BLaER1 treated with 17β-estradiol and CSF1 and Interleukin-3, amounts not matched to agents 10 nM and 100 nM (cell line): ENCODE measurements around the gene PLEKHA4.
A peak's percentile ranks its signal among the peaks of the same experiment; 100 is the strongest.

Experiments used
- H3K27ac ChIP-seq, 11 experiments: shearing (Covaris generic); formaldehyde crosslinking; 2 replicates each; pipeline ENCODE4 v1.8.1; 2022
- H3K27me3 ChIP-seq, 11 experiments: shearing (Covaris generic); formaldehyde crosslinking; 2 replicates each; pipeline ENCODE4 v1.8.1; 2022
- H3K36me3 ChIP-seq, 11 experiments: shearing (Covaris generic); formaldehyde crosslinking; 2 replicates each; pipeline ENCODE4 v1.8.1; 2022
- H3K4me1 ChIP-seq, 10 experiments: shearing (Covaris generic); formaldehyde crosslinking; 2 replicates each; pipeline ENCODE4 v1.8.1; 2022
- H3K4me2 ChIP-seq, 11 experiments: shearing (Covaris generic); formaldehyde crosslinking; 2 replicates each; pipeline ENCODE4 v1.8.1; 2022
- H3K4me3 ChIP-seq, 10 experiments: shearing (Covaris generic); formaldehyde crosslinking; 2 replicates each; pipeline ENCODE4 v1.8.1; 2022
- H3K9ac ChIP-seq, 11 experiments: shearing (Covaris generic); formaldehyde crosslinking; 2 replicates each; pipeline ENCODE4 v1.8.1; 2022
- H3K9me3 ChIP-seq, 11 experiments: shearing (Covaris generic); formaldehyde crosslinking; replicated peaks in 1 of 11; 2 replicates each; pipeline ENCODE4 v1.8.1; 2022
- H4K20me1 ChIP-seq, 11 experiments: shearing (Covaris generic); formaldehyde crosslinking; 2 replicates each; pipeline ENCODE4 v1.8.1; 2022
- Cebpa-rat ChIP-seq, 11 experiments: shearing (Covaris generic); IDR thresholded peaks; 2 replicates each; pipeline ENCODE4 v1.8.1; 2022

Gene PLEKHA4

DNA sequence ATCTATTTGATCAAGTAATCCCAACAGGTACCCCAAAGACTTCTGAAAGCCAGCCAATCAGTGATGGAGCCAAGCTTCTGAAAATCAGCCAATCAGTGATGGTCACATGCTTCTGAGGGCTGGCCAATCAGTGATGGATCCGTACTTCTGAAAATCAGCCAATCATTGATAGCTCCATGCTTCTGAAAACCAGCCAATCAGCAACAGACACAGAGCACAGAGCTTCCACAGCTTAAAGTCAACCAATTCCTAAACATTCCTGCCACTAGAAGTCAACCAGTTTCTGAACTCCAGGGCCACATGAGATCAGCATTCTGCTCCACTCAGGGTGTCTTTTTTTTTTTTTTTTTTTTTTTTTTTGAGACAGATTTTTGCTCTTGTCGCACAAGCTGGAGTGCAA is 23.9 kb downstream of the PLEKHA4 start:
- Histone ChIP-seq H3K4me3 (no peak overlapping the region), H3K4me1 (peaks cover 0 to 14% (median 0%) of the 10 kb centered on the region in 10 experiments; a peak in 4 of 20 replicates), H3K4me2 (no peak overlapping the region), H3K9ac (no peak overlapping the region), H3K36me3 (no peaks in the 10 kb centered on the region), H3K27me3 (no peaks in the 10 kb centered on the region), H3K9me3 (no peaks in the 10 kb centered on the region), H4K20me1 (no peaks in the 10 kb centered on the region), H3K27ac (no peak overlapping the region)
- TF ChIP-seq Cebpa-rat (IDR thresholded peaks at IDR 0.05) = no peak

DNA sequence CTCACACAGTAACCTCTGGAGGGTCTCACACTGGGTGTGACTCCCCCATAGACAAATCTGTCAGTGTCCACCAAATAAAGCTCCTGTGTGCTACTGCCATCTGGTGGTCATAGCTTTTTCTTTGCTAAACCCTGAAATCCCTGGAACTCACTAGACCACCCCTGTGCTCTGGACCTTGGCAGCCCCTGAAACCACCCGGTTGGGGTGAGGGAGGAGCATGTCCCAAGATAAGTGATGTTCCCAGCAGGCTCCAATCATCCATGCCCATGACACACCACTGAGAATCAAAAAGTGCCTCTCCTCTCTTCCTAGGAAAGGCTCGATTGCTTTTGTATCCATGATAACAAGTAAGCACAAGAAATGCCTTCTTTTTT is 25.6 kb downstream of the PLEKHA4 start:
- no peaks in the 10 kb centered on the region for H4K20me1 ChIP-seq
- H3K36me3 ChIP-seq = no peaks in the 10 kb centered on the region
- H3K4me3 ChIP-seq = no peak overlapping the region
- TF ChIP-seq Cebpa-rat (IDR thresholded peaks at IDR 0.05) = no peak
- no peak overlapping the region for H3K27ac ChIP-seq
- H3K9me3 ChIP-seq = no peaks in the 10 kb centered on the region
- H3K9ac ChIP-seq = no peak overlapping the region
- H3K4me2 ChIP-seq = no peak overlapping the region
- H3K4me1 ChIP-seq = peaks cover 0 to 17% (median 6%) of the 10 kb centered on the region in 10 experiments; a peak in 8 of 20 replicates
- H3K27me3 ChIP-seq = no peaks in the 10 kb centered on the region

DNA sequence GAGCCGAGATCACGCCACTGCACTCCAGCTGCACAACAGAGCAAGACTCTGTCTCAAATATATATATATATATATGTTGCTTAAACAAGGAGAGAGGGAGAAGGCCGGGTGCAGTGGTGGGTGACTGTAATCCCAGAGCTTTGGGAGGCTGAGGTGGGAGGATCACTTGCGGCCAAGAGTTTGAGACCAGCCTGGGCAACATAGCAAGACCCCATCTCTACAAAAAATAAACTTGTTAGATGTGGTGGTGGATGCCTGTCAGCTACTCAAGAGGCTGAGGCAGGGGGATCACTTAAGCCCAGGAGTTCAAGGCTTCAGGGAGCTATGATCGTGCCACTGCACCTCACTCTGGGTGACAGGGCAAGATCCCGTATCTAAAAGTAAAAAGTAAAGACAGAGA is 26.8 kb downstream of the PLEKHA4 start:
- no peaks in the 10 kb centered on the region for H4K20me1 ChIP-seq
- no peak for TF ChIP-seq Cebpa-rat (IDR thresholded peaks at IDR 0.05)
- 0 out of 22 replicates have a peak overlapping the region, but pooled peaks of 2 of the 11 experiments have one; percentile 6 to 14 for H3K9ac ChIP-seq
- H3K36me3 ChIP-seq = no peaks in the 10 kb centered on the region
- no peaks in the 10 kb centered on the region for H3K9me3 ChIP-seq
- no peaks in the 10 kb centered on the region for H3K27me3 ChIP-seq
- peaks cover 7 to 29% (median 18%) of the 10 kb centered on the region in 10 experiments for H3K4me1 ChIP-seq
- no peak overlapping the region for H3K4me2 ChIP-seq
- H3K27ac ChIP-seq = no peak overlapping the region
- no peak overlapping the region for H3K4me3 ChIP-seq

DNA sequence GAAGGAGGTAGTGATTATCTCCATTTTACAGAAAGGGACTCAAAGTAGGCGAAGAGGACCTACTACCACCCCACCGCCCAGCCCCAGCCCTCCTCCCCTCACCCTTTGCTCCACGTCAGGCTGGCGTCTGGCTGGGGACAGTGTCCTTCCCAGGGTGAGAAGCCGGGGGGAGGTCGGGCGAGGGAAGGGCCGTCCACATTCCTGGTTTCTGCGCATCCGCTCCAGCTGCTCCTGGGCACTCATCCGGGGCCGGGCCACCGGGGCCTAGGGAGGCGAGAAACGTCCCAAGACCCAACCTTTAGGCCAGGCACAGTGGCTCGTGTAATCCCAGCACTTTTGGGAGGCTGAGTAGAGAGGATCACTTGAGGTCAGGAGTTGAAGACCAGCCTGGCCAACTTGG is 27.4 kb downstream of the PLEKHA4 start:
- no peak overlapping the region for H3K4me3 ChIP-seq
- no peak for TF ChIP-seq Cebpa-rat (IDR thresholded peaks at IDR 0.05)
- no peaks in the 10 kb centered on the region for H3K27me3 ChIP-seq
- no peak overlapping the region for H3K4me2 ChIP-seq
- H3K36me3 ChIP-seq = no peaks in the 10 kb centered on the region
- H3K4me1 ChIP-seq = peaks cover 13 to 35% (median 23%) of the 10 kb centered on the region in 10 experiments
- H3K27ac ChIP-seq = no peak overlapping the region
- H3K9ac ChIP-seq = 0 out of 22 replicates have a peak overlapping the region, but pooled peaks of 1 of the 11 experiments have one; percentile 6
- no peaks in the 10 kb centered on the region for H3K9me3 ChIP-seq
- no peaks in the 10 kb centered on the region for H4K20me1 ChIP-seq

DNA sequence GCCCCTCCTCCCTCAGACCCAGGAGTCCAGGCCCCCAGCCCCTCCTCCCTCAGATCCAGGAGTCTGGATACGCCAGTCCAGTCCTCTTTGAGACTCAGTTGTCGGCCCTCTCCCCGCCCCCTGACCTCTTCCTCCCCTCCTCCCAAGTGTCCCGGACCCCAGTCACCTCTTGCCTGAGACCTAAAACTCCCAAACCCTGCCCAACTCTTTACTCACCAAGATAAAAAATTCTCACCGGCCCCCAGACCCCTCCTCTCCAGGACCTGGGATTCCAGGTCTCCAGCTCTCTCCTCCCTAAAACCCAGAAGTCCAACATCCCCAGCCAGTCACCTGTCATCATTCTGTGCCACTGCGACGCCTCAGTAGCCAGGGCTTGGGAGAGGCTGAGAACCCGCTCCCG is 30.7 kb downstream of the PLEKHA4 start:
- TF ChIP-seq Cebpa-rat (IDR thresholded peaks at IDR 0.05) = no peak
- Histone ChIP-seq H3K9ac (peak overlapping the region in 3 of 11 experiments; percentile 65 to 73 (median 71); a peak in 1 of 22 replicates), H3K4me3 (peak overlapping the region in 4 of 10 experiments; percentile 48 to 68 (median 51); a peak in 4 of 20 replicates), H3K4me2 (peak overlapping the region in 8 of 11 experiments; percentile 80 to 95 (median 90); a peak in 12 of 22 replicates), H3K4me1 (peaks cover 23 to 60% (median 40%) of the 10 kb centered on the region in 10 experiments), H3K27ac (peak overlapping the region in 1 of 11 experiments; percentile 67; a peak in 4 of 22 replicates), H3K27me3 (no peaks in the 10 kb centered on the region), H4K20me1 (no peaks in the 10 kb centered on the region; a peak in 1 of 22 replicates), H3K9me3 (no peaks in the 10 kb centered on the region), H3K36me3 (peaks cover 0 to 6% (median 0%) of the 10 kb centered on the region in 11 experiments; a peak in 2 of 22 replicates)

DNA sequence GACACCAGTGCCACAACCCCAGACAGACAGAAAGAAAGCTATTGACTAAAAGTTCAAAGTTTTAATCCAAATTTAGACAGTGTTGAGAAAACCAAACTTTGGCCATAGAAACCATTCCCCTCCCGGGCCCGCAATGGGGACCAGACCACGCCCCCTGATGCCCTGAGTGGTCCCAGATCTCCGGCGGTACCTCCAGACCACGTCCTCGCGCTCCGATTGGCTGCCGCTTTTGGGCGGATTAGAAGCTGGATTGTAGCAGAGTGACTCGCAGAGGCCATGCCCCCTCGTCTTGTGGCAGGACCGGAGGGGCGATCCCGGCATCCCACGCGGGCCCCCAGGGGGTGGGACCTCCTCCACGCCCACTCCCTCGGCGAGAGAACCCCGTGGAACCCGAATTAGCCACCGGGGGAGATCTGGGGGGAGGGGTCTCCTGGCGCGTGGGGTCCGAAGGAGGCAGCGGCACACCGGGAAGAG is 31.3 kb downstream of the PLEKHA4 start:
- H3K27me3 ChIP-seq = no peaks in the 10 kb centered on the region
- H3K4me3 ChIP-seq = peak overlapping the region; percentile 48 to 68 (median 55)
- peaks cover 0 to 12% (median 0%) of the 10 kb centered on the region in 11 experiments; a peak in 2 of 22 replicates for H3K36me3 ChIP-seq
- peak overlapping the region; percentile 55 to 86 (median 69) for H3K9ac ChIP-seq
- H3K4me2 ChIP-seq = peak overlapping the region; percentile 74 to 95 (median 90)
- no peaks in the 10 kb centered on the region; a peak in 1 of 22 replicates for H4K20me1 ChIP-seq
- H3K4me1 ChIP-seq = peaks cover 23 to 58% (median 39%) of the 10 kb centered on the region in 10 experiments
- peak overlapping the region; percentile 39 to 79 (median 67); a peak in 20 of 22 replicates for H3K27ac ChIP-seq
- no peaks in the 10 kb centered on the region for H3K9me3 ChIP-seq
- no peak for TF ChIP-seq Cebpa-rat (IDR thresholded peaks at IDR 0.05)

DNA sequence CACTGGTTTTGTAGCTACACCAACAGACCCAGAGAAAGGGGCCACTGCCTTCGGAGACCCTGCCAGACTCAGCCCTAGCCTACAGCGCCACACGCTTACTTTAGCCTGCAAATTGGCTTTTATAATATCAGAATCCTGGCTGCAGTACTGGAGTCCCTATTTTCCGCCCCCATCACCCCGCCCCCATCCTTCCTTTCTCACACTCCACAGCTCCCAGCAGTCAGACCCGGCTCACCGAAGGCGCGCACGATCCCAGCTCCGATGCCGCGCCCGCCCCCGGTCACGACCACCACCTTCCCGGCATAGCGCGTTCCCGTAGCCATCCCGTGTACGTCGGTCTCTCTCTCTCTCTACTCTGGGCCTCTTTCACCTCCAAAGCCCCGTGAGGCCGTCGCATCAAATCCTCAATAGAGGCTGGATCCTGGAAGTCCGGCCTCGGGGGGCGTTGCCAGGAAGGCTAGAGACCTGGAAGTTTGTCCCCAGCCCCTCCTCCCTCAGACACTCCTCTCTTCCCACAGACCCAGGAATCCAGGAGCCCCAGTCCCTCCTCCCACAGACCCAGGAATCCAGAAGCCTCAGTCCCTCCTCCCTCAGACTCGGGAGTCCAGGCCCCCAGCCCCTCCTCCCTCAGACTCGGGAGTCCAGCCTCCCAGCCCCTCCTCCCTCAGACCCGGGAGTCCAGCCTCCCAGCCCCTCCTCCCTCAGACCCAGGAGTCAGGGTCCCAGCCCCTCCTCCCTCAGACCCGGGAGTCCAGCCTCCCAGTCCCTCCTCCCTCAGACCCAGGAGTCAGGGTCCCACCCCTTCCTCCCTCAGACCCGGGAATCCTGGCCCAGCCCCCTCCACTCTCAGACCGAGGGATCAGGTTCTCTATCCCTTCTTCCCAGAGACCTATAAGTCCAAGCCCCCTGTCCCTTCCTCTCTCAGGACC is 32.1 kb downstream of the PLEKHA4 start, which contains the start of gene HSD17B14:
TSS of gene HSD17B14 (minus strand) at position 403 of the 929 bp plus-strand sequence. CDS start at position 323, 80 bp downstream.
- H4K20me1 ChIP-seq = no peaks in the 10 kb centered on the region; a peak in 1 of 22 replicates
- H3K4me1 ChIP-seq = peaks cover 23 to 56% (median 39%) of the 10 kb centered on the region in 10 experiments
- H3K9ac ChIP-seq = peak within 1 kb of the TSS; percentile 55 to 86 (median 69)
- peaks cover 0 to 19% (median 0%) of the 10 kb centered on the region in 11 experiments; a peak in 3 of 22 replicates for H3K36me3 ChIP-seq
- TF ChIP-seq Cebpa-rat (IDR thresholded peaks at IDR 0.05) = no peak
- H3K27ac ChIP-seq = peak within 1 kb of the TSS; percentile 43 to 79 (median 67)
- peak within 1 kb of the TSS; percentile 48 to 68 (median 55) for H3K4me3 ChIP-seq
- H3K4me2 ChIP-seq = peak within 1 kb of the TSS; percentile 74 to 95 (median 90)
- no peaks in the 10 kb centered on the region for H3K27me3 ChIP-seq
- no peaks in the 10 kb centered on the region for H3K9me3 ChIP-seq

DNA sequence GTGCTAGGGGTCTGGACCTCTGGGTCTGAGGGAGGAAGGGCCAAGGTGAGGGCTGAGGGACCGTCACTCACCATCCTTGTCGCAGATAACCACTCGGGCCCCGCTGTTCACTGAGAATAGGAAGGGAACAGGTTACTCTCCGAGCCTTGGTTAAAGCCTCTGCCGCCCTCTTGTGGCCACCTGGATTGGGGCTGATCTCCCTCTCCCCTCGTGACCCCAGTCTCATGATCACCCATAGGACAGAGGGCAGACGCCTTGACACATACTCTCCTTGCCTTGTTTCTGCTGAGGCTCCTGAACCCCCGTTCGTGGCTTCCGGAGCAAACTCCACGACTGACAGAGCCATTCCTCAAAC is 32.7 kb downstream of the PLEKHA4 start:
- H3K27me3 ChIP-seq = no peaks in the 10 kb centered on the region
- peaks cover 23 to 56% (median 39%) of the 10 kb centered on the region in 10 experiments for H3K4me1 ChIP-seq
- H3K4me3 ChIP-seq = peak overlapping the region; percentile 48 to 68 (median 55); a peak in 19 of 20 replicates
- H3K27ac ChIP-seq = peak overlapping the region; percentile 43 to 79 (median 67)
- H3K9me3 ChIP-seq = no peaks in the 10 kb centered on the region
- H4K20me1 ChIP-seq = peaks cover 0 to 1% (median 0%) of the 10 kb centered on the region in 11 experiments; a peak in 1 of 22 replicates
- H3K36me3 ChIP-seq = peaks cover 0 to 26% (median 0%) of the 10 kb centered on the region in 11 experiments; a peak in 3 of 22 replicates
- H3K4me2 ChIP-seq = peak overlapping the region; percentile 74 to 95 (median 90)
- no peak for TF ChIP-seq Cebpa-rat (IDR thresholded peaks at IDR 0.05)
- peak overlapping the region; percentile 55 to 86 (median 69) for H3K9ac ChIP-seq
